Activated CD8-positive, alpha-beta memory T cell treated with anti-CD3 and anti-CD28 coated beads for 48 hours (primary cell): Measurements from ENCODE around the gene TAP1.
A peak's percentile ranks its signal among the peaks of the same experiment; 100 is the strongest.

Source experiments
- DNase-seq, 3 experiments: peaks; one replicate each; pipeline ENCODE4 v3.0.0-alpha.2; 2020; ENCODE audit warnings: low read depth in 2 of 3, low spot score in 2 of 3

Gene TAP1

DNA sequence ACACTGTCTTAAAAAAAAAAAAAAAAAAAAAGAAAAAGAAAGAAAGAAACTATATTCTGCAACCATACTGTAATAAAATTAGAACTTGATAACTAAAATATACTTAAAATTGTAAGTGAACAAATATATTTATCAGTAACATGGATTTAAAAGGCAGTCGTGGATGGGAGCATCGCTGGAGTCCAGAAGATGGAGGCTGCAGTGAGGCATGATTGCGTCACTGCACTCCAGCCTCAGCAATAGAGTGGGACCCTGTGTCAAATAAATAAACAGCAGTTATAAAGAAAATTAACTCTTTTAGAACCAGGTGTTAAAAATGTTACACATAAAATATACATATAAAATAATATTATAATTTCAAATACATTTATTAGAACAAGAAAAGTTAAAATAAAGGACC lies 9.2 kb upstream of the TAP1 start:
- no peak for DNase-seq

DNA sequence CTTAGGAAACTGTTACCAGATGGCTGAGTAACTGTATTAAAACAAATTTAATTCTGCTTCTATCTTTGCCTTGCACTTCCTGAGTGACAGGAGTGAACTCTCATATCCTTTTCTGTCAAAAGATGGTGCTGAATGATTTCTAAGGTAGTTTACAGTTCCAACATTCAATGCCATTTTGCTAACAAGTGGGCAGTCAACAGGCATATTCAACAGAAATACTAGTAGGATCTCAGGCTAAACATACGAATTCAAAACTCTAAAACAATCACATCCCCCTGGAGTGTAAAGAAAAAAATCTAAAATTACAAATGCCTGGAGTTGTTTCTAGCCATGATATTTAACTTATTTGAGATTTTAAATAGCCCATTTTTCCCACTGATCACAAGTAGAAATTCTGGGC lies 7.2 kb upstream of the TAP1 start:
- no peak for DNase-seq

DNA sequence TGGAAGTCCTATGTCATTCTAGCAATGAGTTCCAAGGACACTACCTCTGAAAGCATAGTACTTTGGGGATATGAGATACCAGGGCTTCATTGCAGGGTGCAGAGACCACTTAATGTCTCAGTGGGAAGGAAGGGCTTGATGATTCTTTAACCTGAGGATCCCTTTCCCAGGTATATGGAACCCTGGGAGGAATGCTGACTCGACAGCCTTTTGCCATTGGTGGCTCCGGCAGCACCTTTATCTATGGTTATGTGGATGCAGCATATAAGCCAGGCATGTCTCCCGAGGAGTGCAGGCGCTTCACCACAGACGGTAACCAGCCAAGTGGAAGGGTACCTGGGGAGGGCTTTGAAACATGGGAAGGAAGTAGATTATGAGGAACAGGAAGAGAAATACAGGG lies 4.7 kb upstream of the TAP1 start:
- no peak for DNase-seq

DNA sequence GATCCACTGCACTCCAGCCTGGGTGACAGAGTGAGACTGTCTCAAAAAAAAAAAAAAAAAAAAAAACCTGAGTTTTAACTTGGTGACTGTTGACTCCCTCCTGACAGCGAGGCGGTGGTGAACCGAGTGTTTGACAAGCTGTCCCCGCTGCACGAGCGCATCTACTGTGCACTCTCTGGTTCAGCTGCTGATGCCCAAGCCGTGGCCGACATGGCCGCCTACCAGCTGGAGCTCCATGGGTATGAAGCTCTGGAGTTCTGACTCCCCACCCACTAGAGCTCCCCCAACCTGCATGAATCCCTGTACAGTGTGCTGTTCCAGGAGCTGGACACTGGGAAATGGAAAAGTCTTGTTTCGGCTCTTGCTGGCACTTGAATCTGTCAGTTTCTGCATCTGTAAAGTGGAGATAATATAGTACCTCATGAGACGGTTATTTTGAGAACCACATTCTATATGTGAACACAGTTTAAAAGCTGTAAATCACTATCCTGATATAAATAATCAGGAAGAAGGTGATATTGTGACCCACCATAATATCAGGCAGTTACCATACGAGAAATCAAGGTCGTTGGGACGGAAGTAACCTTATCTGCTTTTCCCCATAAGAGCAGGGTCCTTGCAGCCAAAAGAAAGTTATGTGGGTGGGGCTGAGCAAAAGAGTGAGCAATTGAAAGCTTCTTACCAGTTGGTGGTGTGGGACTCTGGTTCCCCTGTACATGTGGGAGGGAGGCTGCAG lies 3.8 kb upstream of the TAP1 start:
- no peak for DNase-seq

DNA sequence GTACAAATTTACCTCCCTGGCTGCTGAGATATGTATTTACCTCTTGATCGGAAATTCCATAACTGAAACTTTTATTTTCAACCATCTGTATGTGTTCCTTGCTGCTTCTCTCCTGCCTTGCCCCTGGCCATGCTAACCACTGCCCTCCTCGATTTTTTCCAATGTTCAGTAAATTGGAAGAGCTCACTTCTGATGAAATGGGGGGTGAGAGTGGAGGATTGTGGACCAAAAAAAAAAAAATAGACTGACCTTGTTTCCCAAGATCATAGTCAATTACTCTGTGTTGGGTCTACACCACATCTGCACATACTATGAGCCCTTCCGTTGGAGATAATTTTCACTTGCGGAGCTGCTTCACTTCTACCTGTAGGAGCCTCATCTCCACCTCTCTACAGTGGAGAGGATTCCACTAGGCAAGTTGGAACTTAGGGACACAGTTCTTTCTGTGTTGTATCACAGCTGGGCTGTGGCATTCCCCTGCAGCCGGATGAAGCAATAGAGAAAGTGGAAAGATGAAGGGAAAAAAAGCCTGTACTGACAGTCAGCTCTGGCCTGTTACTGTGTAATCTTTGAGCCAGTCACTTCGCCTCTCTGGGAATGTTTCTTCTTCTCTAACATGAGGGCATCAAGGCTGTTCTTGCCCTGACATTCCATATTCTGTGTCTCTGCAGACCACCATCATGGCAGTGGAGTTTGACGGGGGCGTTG lies 2.1 kb upstream of the TAP1 start:
- DNase-seq, result no peak

DNA sequence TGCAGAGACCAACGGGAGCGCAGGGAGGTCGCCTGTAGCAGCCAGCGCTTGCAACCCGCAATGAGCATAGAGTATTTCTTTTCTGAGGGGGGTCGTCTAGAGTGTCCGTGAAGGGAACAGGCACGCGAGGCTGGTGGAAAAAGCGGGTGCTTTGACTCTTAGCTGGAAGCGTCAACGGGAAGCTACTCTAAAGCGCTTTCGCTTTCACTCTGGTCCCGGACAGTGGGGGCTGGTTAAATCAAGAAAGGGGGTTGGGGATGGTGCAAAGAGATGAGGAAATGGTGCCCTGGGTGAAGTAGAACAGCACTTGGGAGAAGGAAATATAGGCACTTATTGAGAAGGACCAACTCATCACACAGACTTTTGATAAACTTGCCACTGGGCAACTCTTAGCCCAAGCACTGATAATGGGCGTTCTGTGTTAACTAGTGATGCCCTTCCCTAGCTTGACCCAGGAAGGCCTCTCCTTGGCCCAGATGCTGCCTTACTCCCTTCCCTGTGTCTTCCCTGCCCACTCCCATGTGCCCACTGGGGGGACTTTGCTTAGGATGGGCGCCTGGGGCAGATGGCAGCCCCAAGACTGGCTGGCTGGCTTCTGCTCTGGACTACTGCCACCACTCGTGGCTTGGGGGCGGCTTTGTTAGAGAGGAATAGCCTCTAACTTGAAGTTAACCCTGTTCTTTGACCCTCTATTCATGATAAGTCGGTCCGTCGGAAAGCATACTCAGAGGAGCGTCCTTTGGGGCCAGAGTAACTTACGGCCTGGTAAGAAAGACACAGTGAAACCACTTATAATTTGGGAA lies 1.1 kb upstream of the TAP1 start:
- no peak for DNase-seq

DNA sequence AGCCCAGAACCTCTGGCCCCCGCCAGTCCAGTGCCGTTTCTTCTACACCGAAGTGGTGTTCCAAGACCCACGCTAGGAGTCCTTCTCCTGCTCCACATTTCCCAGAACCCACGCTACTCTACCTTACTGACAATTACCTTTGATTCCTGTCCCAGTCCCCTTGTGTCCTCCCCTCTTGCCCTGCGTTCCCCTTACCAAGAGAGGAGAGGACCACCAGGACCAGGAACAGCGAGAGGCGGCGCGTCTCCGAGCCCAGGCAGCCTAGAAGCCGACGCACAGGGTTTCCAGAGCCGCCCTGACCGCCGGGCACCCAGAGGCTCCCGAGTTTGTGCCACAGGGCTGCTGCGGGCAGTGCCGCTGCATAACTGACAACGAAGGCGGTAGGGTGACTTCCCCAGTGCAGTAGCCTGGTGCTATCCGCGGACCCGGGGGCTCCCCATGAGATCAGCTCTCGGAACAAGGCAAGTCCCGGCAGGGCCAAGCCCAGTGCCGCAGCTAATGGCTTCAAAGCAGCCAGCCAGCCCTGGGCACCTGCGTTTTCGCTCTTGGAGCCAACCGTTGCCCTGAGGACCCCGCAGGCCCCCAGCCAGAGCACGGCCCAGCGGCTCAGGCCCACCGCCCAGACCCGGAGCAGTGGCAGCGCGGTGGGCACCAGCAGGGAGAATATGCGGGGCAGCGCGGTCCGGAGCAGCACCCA lies 512 bp downstream of the TAP1 start:
- no peak for DNase-seq

DNA sequence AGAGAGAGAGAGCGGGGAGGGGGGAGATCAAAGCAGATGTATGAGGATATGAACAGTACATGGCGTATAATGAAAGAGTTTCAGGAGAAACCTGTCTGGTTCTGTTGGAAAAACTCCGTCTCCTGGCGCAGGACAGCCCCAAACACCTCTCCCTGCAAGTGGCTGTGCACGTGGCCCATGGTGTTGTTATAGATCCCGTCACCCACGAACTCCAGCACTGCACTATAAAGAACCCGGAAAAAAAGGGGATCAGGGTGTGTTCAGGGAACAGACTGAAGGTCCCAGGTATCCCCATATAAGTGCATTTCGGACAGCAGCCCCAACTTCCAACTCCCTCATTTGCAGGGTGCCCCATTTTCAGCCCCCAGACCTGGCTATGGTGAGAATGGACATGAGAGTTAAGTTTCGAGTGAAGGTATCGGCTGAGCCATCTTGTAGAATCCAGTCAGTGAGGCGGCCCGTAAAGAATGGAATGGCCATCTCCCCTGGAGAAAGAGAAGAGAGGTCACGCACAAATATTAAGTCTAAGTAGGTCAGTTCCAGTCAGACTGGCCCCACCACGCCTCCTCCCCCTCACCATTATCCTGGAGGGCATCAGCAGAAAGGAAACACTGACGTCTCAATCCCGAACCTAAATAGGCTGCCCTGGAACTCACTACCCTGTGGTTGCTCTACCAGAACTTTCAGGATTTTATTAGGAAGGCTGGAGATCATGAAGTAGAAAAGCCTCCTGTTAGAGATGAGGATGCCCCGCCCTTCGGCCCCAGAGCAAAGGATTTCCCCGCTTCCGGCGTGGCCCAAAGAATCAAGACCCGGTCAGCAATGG lies 1.3 kb downstream of the TAP1 start:
- DNase-seq, result no peak

DNA sequence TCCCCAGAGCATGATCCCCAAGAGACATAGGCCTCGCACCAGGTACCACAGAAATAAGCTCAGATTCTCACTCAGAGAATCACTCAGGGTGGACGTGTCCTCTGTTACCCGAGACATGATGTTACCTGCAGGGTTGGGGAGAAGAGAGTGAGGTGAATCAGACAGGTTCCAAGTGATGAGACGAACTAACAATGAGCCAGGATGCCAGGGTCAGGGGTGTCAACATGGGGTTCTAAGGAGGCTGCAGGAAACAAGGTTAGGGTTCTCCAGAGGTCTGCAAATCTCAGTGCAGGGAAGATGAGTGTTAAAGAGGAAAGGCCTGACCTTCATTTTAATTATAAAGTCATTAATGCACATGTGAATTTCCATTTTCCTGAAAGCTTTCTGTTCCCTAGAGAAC lies 2.5 kb downstream of the TAP1 start:
- DNase-seq, result no peak

DNA sequence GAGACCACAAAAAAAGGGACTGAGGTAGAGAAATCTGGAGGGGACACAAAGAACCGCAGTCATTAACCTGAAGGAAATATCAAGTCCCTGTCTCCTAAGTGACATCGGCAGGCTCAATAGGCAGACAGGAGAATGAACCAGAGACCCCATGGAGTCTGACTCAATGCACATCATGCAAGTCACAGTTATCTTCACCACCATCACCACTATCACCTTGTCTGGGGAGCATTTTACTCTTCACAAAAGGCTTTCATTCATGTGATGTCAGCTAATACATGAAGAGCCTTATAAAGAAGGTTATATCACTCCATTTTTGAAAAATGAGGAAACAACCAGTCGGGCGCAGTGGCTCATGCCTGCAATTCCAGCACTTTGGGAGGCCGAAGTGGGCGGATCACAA lies 4.4 kb downstream of the TAP1 start:
- DNase-seq, result no peak

DNA sequence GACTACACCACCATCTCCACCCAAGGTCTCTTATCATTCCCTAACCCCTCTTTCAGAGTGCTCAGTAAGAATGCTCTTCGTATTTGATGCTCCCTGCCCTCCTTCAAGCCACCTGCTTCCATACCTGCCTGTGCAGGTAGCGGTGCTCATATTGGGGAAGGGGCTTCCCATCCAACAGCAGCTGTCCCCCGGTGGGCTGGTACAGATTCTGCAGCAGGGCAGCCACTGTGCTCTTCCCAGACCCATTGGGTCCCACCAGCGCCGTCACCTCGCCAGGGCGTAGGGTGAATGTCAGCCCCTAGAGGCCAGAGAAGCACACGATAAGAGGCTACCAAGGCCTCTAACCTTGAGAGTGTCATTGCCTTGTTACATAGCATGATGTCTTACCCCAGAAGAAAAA lies 5.7 kb downstream of the TAP1 start:
- no peak for DNase-seq

DNA sequence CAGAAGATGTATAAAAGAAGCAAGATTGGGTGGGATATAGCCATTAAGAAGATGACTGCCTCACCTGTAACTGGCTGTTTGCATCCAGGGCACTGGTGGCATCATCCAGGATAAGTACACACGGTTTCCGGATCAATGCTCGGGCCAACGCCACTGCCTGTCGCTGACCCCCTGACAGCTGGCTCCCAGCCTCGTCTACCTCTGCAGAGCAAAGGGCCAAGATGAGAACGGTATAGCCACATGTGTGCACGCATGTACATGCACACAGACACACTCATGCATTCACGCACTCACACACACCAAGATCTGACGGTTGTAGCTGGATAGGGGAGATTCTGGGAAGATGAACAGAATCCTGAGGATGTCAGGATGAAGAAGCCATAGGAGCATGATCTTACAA lies 6.5 kb downstream of the TAP1 start:
- DNase-seq, result no peak

DNA sequence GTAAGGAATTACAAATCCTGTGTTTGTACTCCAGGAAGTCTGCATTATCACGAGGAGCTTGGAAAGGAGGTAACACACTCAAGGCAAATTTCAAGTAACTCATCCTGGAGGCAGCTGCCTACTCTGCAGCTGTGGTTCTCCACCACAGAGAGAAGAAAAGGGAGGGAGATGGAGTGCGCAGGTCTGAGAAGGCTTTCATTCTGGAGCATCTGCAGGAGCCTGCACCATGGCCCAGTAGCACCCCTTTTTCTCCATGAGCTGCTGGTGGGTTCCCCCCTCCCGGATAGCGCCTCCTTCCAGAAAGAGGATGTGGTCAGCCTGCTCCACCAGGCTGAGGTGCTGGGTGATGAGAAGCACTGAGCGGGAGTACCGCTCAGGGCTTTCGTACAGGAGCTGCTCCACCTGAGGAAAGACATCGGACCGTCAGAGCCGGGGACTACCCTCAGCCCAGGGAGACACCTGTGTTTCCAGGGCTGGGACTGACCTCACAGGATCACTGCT lies 8.1 kb downstream of the TAP1 start:
- no peak for DNase-seq

DNA sequence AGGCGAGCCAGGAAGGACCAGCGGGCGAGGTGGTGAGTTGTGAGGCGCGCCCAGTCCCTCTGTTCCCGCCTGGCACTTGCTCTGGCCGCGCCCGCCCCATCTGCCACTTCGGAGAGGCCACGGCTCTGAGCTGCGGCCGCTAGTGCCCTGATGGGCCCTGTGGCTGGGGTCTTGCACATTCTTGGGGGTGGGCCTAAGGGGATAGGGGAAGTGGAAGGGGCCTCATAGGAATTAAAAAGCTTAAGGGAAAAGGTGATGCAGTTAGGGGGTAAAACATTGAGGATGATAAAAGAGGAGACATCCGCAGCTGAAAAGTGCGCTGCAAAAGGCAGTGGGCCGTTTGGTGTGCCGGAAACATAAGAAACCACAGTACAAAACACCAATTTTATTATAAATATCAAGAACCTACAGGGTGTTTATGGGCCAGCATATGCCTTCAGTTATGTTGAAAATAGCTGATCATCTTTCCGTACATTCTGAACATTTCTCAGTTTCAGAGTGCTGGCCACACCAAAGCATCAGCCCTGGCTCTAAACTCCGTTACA lies 8.6 kb downstream of the TAP1 start:
- DNase-seq, result no peak

DNA sequence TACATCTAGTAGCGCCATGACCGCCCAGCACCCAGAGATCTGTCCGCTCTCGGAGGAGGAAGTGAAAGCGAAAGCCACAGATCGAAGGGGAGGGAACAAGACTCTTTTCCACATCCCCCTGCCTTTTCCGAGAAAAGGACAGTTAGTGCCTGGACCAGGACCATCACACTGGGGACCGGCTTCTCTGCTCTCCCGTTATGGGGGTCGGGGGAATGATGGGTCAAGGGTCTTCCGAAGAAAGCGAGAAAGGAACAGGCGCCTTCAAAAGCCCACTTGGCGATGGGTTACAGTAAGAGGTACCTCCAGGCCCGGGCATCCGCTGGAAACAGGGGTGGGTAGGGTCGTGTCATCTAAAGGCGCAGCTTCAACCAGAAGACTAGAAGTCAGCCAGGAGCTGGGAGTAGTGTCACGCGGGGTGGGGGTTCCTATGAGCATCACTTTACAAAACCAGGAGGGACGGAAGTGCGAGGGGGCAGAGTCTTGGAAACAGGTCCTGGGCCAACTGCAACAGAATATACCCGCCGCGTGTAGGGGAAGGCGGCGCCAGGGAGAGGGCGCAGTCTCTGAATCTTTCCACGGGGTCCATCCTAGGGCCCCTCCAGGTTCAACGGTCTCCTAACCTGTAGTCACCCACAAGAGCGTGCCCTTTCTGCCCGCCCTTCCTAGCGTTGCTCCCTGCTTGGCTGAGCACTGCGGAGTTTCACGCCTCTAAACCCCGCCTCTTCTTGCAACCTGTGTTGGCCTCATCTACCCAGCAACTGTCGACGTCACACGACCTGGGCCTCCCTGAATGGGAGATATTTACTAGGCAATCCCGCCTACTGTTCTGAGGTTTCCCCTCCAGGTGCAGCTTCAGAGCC lies 9.3 kb downstream of the TAP1 start, which contains the start of gene PSMB8:
Gene PSMB8, minus strand, starts transcription at position 69 of the 860 bp plus-strand sequence. Its CDS starts 51 bp downstream, at position 18.
- peak; percentile 84 to 96 (median 94) for DNase-seq

DNA sequence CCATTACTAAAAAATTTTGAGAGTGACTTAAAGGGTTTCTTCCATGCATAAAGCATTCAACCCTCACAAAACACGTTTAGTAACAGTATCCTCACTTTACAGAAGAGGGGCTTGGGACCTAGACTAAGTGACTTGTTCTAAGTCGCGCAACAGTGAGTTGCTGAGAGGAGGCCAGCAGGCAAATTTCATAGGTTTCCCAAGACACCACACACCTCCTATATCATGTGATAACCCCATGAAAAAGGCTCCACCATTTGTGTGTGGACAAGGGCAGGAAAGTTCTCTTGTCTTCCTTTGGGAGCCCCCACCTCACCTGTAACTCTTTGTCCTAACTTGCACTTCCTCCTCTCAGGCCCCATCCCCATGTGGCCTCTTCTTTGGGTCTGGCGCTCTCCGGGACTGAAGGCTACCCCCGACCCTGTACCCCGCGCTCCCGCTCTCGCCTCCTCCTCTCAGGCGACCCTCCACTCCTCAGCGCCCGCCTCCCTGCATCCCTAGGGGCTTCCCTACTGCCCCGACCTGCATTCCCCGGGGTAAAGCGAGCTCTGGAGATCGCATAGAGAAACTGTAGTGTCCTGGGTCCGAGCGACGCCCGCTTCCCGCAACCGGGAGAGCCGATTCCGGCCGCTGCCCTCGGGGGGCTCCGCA lies 10.0 kb downstream of the TAP1 start:
- DNase-seq, result no peak

DNA sequence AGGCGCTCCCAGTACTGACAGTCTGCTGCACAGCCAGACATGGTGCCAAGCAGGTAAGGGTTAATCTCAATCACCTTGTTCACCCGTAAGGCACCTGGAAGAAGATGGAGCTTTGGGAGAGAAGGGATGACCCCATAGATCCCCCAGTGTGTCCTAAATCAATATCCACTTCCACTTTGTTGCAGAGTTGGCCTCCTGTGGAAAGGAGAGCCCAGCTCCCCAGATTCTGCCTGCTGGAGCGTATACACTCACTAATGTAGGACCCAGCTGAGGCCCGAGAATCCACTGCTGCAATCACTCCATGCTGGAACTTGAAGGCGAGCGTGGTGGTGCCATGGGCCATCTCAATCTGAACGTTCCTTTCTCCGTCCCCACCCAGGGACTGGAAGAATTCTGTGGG lies 10.8 kb downstream of the TAP1 start:
- no peak for DNase-seq

DNA sequence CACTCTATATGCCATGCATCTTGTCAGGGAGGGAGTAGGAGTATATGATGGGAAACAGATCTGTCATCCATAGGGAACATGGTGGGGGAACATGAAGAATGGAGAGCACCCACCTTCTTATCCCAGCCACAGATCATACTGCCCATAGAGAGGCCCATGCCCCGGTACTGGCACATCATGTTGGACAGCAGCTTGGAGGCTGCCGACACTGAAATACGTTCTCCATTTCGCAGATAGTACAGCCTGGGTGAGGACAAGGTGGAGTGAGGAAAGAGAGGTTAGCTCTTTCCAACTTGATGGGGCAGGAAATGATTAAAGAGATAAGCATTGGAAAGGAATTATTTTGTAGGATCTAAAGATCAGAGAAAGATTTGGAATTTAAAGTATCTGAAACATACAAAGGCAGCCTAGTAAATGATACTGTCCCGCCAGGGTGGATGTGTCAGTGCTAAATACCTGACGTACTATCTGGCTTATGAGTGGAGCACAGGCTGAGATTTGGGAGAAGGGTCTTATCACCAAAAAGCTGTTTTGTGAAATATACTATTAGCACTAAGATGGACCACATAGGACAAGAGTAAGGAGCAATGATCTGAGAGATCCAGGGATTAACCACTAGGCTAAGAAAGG lies 11.4 kb downstream of the TAP1 start:
- DNase-seq, result no peak
